Adrenal gland (tissue), 12 donors: ENCODE data around the gene CBARP. TPM values are rescaled to one million over a fixed set of nuclear protein-coding genes. Genes with fewer than 3 reads are reported as not detected.

ENCODE experiments used
- DNase-seq, 7 donors: peaks; one replicate each; pipeline ENCODE4 v3.0.0-alpha.2; 2019 to 2020
- H3K27ac ChIP-seq, 5 donors: fragments of 200-600 bp; sonication (generic) in 4 of 5; 1 replicate in 3 of 5; 2 replicates in 2 of 5; pipeline versions ENCODE4 v1.5.1 to v1.8.0; 2016 to 2020; ENCODE audit warnings: mild to moderate bottlenecking in 1 of 5
- H3K27me3 ChIP-seq: fragments of 200-600 bp; 2 replicates; pipeline ENCODE4 v1.8.0; 2021
- H3K36me3 ChIP-seq, 2 donors: fragments of 200-600 bp; replicated peaks in 1 of 2; 1 replicate in 1 of 2; 2 replicates in 1 of 2; pipeline versions ENCODE4 v1.5.1 to v1.8.0; 2018 to 2022
- H3K4me1 ChIP-seq, 2 donors: fragments of 200-600 bp; replicated peaks in 1 of 2; 1 replicate in 1 of 2; 2 replicates in 1 of 2; pipeline versions ENCODE4 v1.5.1 to v1.8.0; 2018 to 2021
- H3K4me3 ChIP-seq, 4 donors: fragments of 200-600 bp; sonication (generic) in 3 of 4; one replicate each; pipeline ENCODE4 v1.5.1; 2016 to 2018
- H3K9me3 ChIP-seq, 3 donors: fragments of 200-600 bp; sonication (generic) in 1 of 3; replicated peaks in 1 of 3; 1 replicate in 2 of 3; 2 replicates in 1 of 3; pipeline versions ENCODE4 v1.5.1 to v1.8.0; 2016 to 2021
- POLR2A ChIP-seq, 2 donors: fragments of 450-650 bp; IDR thresholded peaks; one replicate each; pipeline ENCODE4 v1.6.1; 2017; ENCODE audit warnings: antibody characterized with exemption in 2 of 2, mild to moderate bottlenecking in 2 of 2, moderate library complexity in 1 of 2
- WGBS, 4 donors: extraction: QIAGEN DNeasy Blood & Tissue Kit in 2 of 4; methylation state at CpG; one replicate each; pipeline versions ENCODE4 v1.1.5 to v1.1.7; 2013 to 2017; 5-methylcytosine and 5-hydroxymethylcytosine counted together
- intact Hi-C, 2 donors: fragments of 100-400 bp; cut with DNase I; formaldehyde crosslinking; loops; one replicate each; pipeline versions ENCODE4 v1.14.1 to v1.15.0; 2022 to 2023
- polyA plus RNA-seq, 3 donors: library from polyadenylated mRNA; stranded (reverse); fragments of 200-250 nt in 2 of 3; fragments of 350-450 nt in 1 of 3; fragmentation: Illumina TruSeq in 1 of 3; extraction: RNeasy Lipid Tissue Mini Kit (QIAGEN cat#74804) in 1 of 3; gene quantifications; one replicate each; pipeline ENCODE4 v1.2.3, GENCODE V29; 2013 to 2014
- total RNA-seq, 9 donors: library from RNA; depleted of rRNA in 4 of 9; stranded (reverse); fragments of >200 nt in 4 of 9; fragments of 120-200 nt in 1 of 9; fragmentation: NEBNext Ultra II Directional in 1 of 9; extraction: Animal tissue kit (Norgen Biotek cat#: 25700) in 1 of 9; gene quantifications; one replicate each; pipeline versions ENCODE4 v1.1.0 to v1.2.4, GENCODE V29; 2013 to 2023
- TF ChIP-seq, protein P1 (sequence below), 6 experiments: fragments of 450-650 bp in 4 of 6; fragments of 200-600 bp in 2 of 6; sonication (generic) in 1 of 6; IDR thresholded peaks; 1 replicate in 5 of 6; 2 replicates in 1 of 6; pipeline versions ENCODE4 v1.5.1 to v1.8.0; 2016 to 2021; ENCODE audit warnings: antibody characterized with exemption in 6 of 6, mild to moderate bottlenecking in 2 of 6, moderate library complexity in 1 of 6
- donor health status: healthy with polysubstance abuse.
- donor health status: Bipolar disorder and iron deficiency.
- donor health status: DM: yes; HTN: yes; CAD: no.
- donor health status: DM: no; HTN: no; CAD: no.
- donor health status: DM: no; HTN: no; CAD: no.
- donor health status: DM: yes; HTN: yes; CAD: no.

The CBARP gene
- total and polyA plus RNA-seq, 12 donors, result 0.09 to 9.3 (median 1.8) TPM; not detected in 2

DNA sequence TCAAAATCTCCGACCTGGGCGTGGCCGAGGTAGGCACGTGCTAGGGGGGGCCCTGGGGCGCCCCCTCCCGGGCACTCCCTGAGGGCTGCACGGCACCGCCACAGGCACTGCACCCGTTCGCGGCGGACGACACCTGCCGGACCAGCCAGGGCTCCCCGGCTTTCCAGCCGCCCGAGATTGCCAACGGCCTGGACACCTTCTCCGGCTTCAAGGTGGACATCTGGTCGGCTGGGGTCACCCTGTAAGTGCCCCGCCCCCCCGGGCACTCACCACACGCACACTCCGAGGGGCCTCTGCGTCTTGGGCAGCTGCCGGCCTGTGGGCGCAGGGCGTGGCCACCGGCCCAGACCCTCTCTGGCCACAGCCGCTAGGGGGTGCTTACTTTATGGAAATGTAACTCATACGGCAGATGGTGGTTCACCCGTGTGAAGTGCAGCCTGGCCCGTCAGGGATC is 17.3 kb downstream of the CBARP start:
- intact Hi-C loops, result no loop called here
- DNase-seq, result no peak
- TF ChIP-seq, protein P1, sequence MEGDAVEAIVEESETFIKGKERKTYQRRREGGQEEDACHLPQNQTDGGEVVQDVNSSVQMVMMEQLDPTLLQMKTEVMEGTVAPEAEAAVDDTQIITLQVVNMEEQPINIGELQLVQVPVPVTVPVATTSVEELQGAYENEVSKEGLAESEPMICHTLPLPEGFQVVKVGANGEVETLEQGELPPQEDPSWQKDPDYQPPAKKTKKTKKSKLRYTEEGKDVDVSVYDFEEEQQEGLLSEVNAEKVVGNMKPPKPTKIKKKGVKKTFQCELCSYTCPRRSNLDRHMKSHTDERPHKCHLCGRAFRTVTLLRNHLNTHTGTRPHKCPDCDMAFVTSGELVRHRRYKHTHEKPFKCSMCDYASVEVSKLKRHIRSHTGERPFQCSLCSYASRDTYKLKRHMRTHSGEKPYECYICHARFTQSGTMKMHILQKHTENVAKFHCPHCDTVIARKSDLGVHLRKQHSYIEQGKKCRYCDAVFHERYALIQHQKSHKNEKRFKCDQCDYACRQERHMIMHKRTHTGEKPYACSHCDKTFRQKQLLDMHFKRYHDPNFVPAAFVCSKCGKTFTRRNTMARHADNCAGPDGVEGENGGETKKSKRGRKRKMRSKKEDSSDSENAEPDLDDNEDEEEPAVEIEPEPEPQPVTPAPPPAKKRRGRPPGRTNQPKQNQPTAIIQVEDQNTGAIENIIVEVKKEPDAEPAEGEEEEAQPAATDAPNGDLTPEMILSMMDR (IDR thresholded peaks at IDR 0.05), result no peak
- no peak for TF ChIP-seq POLR2A (IDR thresholded peaks at IDR 0.05)
- Histone ChIP-seq H3K4me3 (no peak overlapping the region), H3K9me3 (no peaks in the 10 kb centered on the region), H3K27me3 (no peaks in the 10 kb centered on the region), H3K27ac (peak overlapping the region in 1 of 5 donors; percentile 66), H3K4me1 (peaks cover 17 to 58% of the 10 kb centered on the region in 2 donors), H3K36me3 (peaks cover 0 to 52% of the 10 kb centered on the region in 2 donors)
- 80 to 87% methylated on average over 33 of the region's 33 CpGs; no CpG with 5 or more reads in 2 of the 4 donors for WGBS, 4 donors

DNA sequence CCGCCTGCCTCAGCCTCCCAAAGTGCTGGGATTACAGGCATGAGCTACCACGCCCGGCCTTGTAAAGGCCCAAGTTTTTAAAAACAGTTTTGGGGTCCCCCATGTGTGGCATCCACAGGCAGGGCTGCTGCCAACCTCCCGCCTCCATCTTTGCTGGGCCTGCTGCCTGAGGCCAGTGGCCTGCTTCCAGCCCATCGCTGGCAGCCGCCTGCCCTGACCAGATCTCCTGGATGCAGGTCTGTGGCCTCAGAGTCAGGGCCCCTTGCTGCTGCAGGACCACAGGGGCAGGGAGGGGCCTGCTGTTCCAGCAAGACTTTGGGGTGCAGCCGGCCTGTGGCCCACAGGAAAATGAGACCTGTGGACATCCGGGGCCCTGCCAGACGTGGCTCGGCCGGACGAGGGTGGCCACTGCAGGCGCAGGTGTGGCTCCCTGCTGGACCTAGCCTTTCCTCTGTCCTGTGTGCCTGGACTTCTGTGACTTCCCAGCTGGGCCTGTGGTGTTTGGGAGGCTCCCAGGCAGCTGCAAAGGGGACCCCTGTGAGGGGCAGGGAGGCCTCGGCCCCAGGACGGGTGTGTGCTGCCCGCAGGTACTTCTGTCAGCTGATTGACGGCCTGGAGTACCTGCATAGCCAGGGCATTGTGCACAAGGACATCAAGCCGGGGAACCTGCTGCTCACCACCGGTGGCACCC is 17.9 kb downstream of the CBARP start:
- Histone ChIP-seq H3K27me3 (no peaks in the 10 kb centered on the region), H3K36me3 (peaks cover 0 to 50% of the 10 kb centered on the region in 2 donors), H3K4me1 (peaks cover 23 to 64% of the 10 kb centered on the region in 2 donors), H3K4me3 (no peak overlapping the region), H3K9me3 (no peaks in the 10 kb centered on the region), H3K27ac (peak overlapping the region in 1 of 5 donors; percentile 66)
- intact Hi-C loops, result no loop called here
- no peak for DNase-seq
- WGBS, 4 donors, result 81 to 95% (median 88%) methylated on average over 6 to 19 of the region's 19 CpGs
- TF ChIP-seq, protein P1 (IDR thresholded peaks at IDR 0.05), result no peak
- TF ChIP-seq POLR2A (IDR thresholded peaks at IDR 0.05), result no peak

DNA sequence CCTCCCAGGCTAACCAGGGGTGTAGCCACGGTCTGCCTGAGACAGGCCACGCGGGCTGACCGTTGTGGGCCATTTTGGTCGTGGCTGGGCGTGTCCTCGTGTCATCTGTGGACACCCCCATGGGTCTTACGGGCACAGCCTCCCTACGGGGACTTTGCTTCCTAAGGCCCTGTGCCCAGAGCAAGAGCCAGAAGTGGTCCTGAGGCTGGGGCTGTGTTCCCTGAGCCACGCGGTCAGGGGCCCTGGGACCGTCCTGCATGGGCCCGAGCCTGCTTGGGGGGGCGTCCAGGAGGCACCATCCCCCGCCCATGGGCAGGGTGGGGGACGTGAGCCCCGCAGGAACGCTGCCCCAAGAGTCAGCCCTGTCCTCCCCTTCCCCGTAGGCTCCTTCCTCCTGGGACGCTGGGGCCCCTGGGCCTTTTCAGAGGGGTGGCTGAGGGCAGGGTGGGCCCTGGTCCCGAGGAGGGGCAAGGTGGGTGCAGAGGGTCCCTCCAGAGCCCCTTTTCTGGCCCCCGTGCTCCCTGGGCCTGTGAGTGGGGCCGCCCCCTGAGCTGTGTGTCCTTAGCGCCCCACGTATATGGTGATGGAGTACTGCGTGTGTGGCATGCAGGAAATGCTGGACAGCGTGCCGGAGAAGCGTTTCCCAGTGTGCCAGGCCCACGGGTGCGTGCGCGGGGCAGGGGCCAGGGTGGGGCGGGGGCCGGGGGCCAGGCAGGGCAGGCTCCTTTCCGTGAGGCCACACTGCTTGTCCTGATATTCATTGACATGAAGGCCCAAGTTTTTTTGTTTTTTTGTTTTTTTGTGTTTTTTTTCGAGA is 18.8 kb downstream of the CBARP start:
- 81 to 85% (median 84%) methylated on average over 12 to 37 of the region's 37 CpGs for WGBS, 4 donors
- Histone ChIP-seq H3K36me3 (peaks cover 0 to 41% of the 10 kb centered on the region in 2 donors), H3K4me3 (no peak overlapping the region), H3K9me3 (no peaks in the 10 kb centered on the region), H3K4me1 (peaks cover 33 to 74% of the 10 kb centered on the region in 2 donors), H3K27ac (peak overlapping the region in 4 of 5 donors; percentile 55 to 97 (median 77)), H3K27me3 (no peaks in the 10 kb centered on the region)
- DNase-seq, result no peak
- no peak for TF ChIP-seq POLR2A (IDR thresholded peaks at IDR 0.05)
- TF ChIP-seq, protein P1 (IDR thresholded peaks at IDR 0.05), result no peak
- intact Hi-C loops, result no loop called here

DNA sequence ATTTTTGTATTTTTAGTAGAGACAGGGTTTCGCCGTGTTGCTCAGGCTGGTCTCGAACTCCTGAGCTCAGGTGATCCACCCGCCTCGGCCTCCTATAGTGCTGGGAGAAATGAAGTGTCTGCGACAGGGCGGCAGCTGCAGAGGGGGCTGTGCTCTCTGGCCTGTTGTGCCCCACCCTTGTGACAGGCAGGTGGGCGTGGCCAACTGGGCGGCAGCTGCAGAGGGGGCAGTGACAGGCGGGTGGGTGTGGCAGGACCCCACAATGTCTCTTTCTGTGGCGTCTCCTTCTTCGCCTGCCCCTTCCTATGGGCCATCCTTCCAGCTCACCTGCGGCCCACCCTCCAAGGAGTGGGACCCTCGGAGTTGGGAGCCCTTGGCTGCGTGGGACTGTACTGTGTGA is 20.4 kb downstream of the CBARP start:
- Histone ChIP-seq H3K4me3 (no peak overlapping the region), H3K27ac (peak overlapping the region in 3 of 5 donors; percentile 55 to 97 (median 97)), H3K4me1 (peaks cover 41 to 74% of the 10 kb centered on the region in 2 donors), H3K36me3 (peaks cover 0 to 25% of the 10 kb centered on the region in 2 donors), H3K9me3 (no peaks in the 10 kb centered on the region), H3K27me3 (no peaks in the 10 kb centered on the region)
- TF ChIP-seq POLR2A (IDR thresholded peaks at IDR 0.05), result no peak
- TF ChIP-seq, protein P1 (IDR thresholded peaks at IDR 0.05), result no peak
- intact Hi-C loops, result no loop called here
- 79 to 85% (median 81%) methylated on average over 10 to 15 of the region's 15 CpGs for WGBS, 4 donors
- no peak for DNase-seq
